Measurements from ENCODE around the gene RTN4RL1. TPM values are rescaled to one million over a fixed set of nuclear protein-coding genes. Genes with fewer than 3 reads are reported as not detected.

RTN4RL1 gene
- total and polyA plus RNA-seq, 9 of the 15 experiments (the other 6 are each of a cell fraction or from before 2014, with no cell fraction given) = 0.04 to 0.06 (median 0.04) TPM; not detected in 5

DNA sequence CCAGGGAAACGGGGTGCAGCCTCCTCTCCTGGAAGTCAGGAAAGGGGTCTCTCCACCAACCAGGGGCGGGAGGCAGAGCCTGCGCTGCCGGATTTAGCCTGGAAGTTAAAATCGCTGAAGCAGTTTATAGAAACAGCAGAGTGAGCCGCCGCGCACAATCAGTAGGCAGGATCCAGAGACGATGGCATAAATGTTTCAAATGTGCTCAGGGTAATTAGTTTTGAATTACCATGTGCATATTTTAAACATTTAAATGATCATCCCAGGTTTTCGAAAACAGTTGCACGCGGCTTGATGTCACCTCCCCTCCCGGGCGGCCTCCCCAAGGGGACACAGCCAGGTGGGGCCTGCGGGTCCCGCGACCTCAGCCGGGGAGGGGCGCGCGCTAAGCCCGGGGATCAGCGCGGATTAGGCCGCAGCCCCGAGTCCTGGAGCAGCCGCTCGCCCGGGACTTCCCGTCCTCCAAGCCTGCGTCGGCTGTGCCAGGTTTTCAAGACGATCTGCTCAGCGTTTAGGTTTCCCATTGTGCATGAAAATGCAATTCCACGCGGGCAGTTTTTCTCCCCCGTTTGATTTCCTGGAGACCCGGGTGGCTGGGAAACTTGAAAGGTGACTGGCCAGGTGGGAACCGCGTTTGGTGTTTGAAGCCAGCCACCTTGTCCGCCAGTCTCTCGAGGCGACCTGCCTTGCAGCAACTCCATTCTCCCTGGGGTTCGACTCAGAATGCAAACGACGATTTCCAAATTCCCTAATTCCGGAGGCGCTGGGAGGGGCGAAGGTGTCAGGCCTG lies 117.0 kb downstream of the RTN4RL1 start:
- FAIRE-seq (no peak), ATAC-seq (no peak), DNase-seq (ENCODE audit: extremely low read depth in 1 of 4, low spot score in 3 of 4) (no peak)
- Histone ChIP-seq H3K4me1 (replicated peaks in 1 of 2; ENCODE audit: control insufficient read depth in 2 of 2, insufficient read depth in 2 of 2, low read length in 2 of 2) (peaks cover 0 to 16% of the 10 kb centered on the region in 2 experiments; a peak in 3 of 5 replicates), H3K9me1 (ENCODE audit: control insufficient read depth, insufficient read depth, low read length) (no peaks in the 10 kb centered on the region), H3K9ac (ENCODE audit: insufficient read depth in 1 of 2, low read depth in 2 of 2, low read length in 2 of 2) (no peak overlapping the region), H4K20me1 (replicated peaks; ENCODE audit: control insufficient read depth, insufficient read depth, low read length) (no peaks in the 10 kb centered on the region), H3K4me2 (ENCODE audit: insufficient read depth, low read length) (no peak overlapping the region), H3K4me3 (no peak overlapping the region), H3K9me3 (replicated peaks; ENCODE audit: control insufficient read depth, insufficient read depth, low read depth, low read length) (no peaks in the 10 kb centered on the region), H3K27ac (ENCODE audit: extremely low read depth, low read depth, low read length) (no peak overlapping the region), H3K36me3 (ENCODE audit: control insufficient read depth, insufficient read depth, low read length) (no peaks in the 10 kb centered on the region), H3K79me2 (ENCODE audit: control insufficient read depth, insufficient read depth, low read length) (no peaks in the 10 kb centered on the region), H3K27me3 (ENCODE audit: control insufficient read depth in 2 of 2, insufficient read depth in 2 of 2, low read length in 2 of 2) (peaks cover 17 to 31% of the 10 kb centered on the region in 2 experiments; a peak in 4 of 5 replicates), H2AFZ (ENCODE audit: low read depth, low read length) (no peak overlapping the region)
- ChIA-PET CTCF (ENCODE audit: low intra/inter-chr PET ratio) (interaction anchor here (1.3 kb wide), 1 partner anchor 118 kb away, joined by 4 read pairs; no protein-coding TSS in a partner anchor), POLR2A (interaction anchor here (0.6 to 0.9 kb wide), 2 partner anchors 15 to 84 kb away, joined by 3 read pairs; no protein-coding TSS in a partner anchor)
- 42% methylated on average over 29 of the region's 49 CpGs for WGBS (ENCODE audit: insufficient coverage, low coverage, missing lambda C conversion rate)
- BruUV-seq (replicated peaks) = no TSS peak
- intact Hi-C loops (cut with micrococcal nuclease) (loop anchor here (2.0 to 5.0 kb wide), 2 partner anchors 123 to 139 kb away; partner anchors contain the start of gene DPH1), in situ Hi-C loops (cut with MboI) (loop anchor here (5.0 to 25.0 kb wide), 2 partner anchors 124 to 329 kb away; partner anchors contain the start of gene DPH1)
- TF ChIP-seq MTA1 (IDR thresholded peaks at IDR 0.05; ENCODE audit: borderline replicate concordance) (no peak), GTF2F1 (IDR thresholded peaks at IDR 0.05; ENCODE audit: low read depth, low read length) (no peak), NONO (IDR thresholded peaks at IDR 0.05; ENCODE audit: low read depth in 2 of 2, low read length in 1 of 2) (no peak), ESRRA (IDR thresholded peaks at IDR 0.05; ENCODE audit: borderline replicate concordance, low read depth) (no peak), HSF4 (CRISPR knock-in tag; IDR thresholded peaks at IDR 0.05; ENCODE audit: borderline replicate concordance) (no peak), CHCHD3 (CRISPR knock-in tag; IDR thresholded peaks at IDR 0.05) (no peak), WHSC1 (IDR thresholded peaks at IDR 0.05; ENCODE audit: low read length) (no peak)
- TF ChIP-seq, protein P1, sequence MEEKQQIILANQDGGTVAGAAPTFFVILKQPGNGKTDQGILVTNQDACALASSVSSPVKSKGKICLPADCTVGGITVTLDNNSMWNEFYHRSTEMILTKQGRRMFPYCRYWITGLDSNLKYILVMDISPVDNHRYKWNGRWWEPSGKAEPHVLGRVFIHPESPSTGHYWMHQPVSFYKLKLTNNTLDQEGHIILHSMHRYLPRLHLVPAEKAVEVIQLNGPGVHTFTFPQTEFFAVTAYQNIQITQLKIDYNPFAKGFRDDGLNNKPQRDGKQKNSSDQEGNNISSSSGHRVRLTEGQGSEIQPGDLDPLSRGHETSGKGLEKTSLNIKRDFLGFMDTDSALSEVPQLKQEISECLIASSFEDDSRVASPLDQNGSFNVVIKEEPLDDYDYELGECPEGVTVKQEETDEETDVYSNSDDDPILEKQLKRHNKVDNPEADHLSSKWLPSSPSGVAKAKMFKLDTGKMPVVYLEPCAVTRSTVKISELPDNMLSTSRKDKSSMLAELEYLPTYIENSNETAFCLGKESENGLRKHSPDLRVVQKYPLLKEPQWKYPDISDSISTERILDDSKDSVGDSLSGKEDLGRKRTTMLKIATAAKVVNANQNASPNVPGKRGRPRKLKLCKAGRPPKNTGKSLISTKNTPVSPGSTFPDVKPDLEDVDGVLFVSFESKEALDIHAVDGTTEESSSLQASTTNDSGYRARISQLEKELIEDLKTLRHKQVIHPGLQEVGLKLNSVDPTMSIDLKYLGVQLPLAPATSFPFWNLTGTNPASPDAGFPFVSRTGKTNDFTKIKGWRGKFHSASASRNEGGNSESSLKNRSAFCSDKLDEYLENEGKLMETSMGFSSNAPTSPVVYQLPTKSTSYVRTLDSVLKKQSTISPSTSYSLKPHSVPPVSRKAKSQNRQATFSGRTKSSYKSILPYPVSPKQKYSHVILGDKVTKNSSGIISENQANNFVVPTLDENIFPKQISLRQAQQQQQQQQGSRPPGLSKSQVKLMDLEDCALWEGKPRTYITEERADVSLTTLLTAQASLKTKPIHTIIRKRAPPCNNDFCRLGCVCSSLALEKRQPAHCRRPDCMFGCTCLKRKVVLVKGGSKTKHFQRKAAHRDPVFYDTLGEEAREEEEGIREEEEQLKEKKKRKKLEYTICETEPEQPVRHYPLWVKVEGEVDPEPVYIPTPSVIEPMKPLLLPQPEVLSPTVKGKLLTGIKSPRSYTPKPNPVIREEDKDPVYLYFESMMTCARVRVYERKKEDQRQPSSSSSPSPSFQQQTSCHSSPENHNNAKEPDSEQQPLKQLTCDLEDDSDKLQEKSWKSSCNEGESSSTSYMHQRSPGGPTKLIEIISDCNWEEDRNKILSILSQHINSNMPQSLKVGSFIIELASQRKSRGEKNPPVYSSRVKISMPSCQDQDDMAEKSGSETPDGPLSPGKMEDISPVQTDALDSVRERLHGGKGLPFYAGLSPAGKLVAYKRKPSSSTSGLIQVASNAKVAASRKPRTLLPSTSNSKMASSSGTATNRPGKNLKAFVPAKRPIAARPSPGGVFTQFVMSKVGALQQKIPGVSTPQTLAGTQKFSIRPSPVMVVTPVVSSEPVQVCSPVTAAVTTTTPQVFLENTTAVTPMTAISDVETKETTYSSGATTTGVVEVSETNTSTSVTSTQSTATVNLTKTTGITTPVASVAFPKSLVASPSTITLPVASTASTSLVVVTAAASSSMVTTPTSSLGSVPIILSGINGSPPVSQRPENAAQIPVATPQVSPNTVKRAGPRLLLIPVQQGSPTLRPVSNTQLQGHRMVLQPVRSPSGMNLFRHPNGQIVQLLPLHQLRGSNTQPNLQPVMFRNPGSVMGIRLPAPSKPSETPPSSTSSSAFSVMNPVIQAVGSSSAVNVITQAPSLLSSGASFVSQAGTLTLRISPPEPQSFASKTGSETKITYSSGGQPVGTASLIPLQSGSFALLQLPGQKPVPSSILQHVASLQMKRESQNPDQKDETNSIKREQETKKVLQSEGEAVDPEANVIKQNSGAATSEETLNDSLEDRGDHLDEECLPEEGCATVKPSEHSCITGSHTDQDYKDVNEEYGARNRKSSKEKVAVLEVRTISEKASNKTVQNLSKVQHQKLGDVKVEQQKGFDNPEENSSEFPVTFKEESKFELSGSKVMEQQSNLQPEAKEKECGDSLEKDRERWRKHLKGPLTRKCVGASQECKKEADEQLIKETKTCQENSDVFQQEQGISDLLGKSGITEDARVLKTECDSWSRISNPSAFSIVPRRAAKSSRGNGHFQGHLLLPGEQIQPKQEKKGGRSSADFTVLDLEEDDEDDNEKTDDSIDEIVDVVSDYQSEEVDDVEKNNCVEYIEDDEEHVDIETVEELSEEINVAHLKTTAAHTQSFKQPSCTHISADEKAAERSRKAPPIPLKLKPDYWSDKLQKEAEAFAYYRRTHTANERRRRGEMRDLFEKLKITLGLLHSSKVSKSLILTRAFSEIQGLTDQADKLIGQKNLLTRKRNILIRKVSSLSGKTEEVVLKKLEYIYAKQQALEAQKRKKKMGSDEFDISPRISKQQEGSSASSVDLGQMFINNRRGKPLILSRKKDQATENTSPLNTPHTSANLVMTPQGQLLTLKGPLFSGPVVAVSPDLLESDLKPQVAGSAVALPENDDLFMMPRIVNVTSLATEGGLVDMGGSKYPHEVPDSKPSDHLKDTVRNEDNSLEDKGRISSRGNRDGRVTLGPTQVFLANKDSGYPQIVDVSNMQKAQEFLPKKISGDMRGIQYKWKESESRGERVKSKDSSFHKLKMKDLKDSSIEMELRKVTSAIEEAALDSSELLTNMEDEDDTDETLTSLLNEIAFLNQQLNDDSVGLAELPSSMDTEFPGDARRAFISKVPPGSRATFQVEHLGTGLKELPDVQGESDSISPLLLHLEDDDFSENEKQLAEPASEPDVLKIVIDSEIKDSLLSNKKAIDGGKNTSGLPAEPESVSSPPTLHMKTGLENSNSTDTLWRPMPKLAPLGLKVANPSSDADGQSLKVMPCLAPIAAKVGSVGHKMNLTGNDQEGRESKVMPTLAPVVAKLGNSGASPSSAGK (IDR thresholded peaks at IDR 0.05) = no peak
